Measurements from ENCODE around the gene BTBD9.
"Not testable (repeated sequence)": the region's sequence is repeated elsewhere in the genome, so short reads cannot be mapped to it uniquely, and the experiment has no call there.

BTBD9 gene

DNA sequence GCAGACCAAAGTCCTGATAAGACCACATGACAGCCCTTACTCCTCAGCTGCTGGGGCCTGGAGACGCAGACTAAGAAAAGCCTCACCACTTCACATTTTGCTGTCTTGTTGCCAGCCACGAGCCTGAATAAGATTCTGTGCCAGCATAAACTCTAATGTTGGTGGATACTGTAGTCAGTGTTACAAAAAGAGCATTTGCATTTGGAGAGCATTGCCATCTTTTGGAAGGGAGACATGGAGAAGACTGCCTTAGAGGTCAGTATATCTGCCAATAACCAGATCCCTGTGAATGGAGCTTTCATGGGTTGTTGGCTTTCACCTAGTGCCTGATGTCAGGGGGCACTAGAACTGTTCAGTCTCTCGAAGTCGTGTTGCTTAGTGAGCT lies 505.0 kb downstream of the BTBD9 start:
- DNase-seq = no peak

DNA sequence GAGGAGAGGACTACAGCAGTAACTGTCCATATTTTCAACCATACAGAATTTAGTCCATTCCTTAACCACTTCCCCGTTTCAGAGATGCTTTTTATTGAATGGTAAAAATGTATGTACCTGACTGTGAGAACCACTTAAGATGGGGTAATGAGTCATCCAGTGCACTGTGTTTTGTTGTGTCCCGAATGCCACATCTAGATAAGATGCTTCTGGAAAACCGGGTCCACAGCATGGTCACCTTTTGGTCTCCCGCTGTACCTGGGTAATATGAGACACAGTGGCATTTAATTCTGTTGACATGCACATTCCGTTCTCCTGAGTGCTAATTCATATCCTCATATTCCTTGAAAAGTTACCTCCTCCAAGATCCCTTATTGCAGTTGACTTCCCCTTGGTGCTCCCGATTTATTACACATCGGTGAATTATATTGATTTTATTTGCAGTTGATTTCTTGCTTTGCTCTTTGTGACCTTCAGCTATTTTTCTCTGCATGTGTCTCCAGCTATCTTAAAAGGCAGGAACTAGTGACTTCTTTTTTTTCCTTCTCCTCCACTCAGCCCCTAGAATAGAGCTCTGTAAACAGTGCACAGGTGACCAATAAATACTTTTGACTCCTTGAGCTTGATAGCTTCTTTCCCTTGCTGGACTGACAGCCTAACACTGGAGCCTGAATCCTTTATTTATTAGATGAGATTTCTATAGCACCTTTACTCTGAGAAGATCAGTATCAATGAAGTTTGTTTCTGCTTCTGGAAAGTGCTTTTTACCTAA lies 505.6 kb downstream of the BTBD9 start:
- no peak for DNase-seq

DNA sequence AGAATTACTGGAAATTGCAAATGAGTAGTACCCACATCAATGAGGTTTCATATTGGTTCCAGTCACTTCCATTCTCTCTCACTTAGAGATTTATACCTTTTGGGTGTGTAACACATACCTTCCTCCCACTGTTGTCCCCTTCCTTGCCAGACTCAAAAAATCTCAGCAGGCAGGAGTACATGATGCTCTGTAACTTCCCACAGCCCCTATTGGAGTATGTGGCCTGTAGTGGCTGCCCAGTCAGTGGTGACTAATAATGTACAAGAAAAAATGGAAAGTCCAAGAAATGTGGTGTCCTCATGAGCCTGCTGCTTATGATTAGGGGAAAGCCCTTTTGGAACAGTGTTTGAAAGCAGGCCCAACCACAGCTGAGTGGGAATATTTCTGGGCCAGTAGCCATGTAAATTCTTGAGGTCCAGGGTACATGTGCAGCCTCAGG lies 508.2 kb downstream of the BTBD9 start:
- no peak for DNase-seq

DNA sequence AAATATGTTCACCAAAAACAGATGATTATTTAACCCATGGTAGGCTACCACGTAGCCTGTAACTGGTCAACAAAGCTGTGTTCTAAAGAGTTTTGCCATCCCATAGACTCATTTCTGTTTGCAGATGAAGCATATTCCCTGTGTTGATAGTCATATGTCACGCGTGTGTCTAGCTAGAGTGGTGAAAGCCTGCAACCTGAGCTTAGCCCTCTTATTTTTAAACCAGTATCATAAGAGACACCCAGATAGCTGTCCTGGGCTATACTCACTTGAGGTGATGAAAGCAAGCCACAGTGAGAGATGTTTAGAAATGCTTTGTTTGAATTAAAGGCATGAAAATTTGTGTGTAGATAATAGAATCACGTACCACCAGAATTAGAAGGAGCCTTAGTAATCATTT lies 512.4 kb downstream of the BTBD9 start:
- no peak for DNase-seq

DNA sequence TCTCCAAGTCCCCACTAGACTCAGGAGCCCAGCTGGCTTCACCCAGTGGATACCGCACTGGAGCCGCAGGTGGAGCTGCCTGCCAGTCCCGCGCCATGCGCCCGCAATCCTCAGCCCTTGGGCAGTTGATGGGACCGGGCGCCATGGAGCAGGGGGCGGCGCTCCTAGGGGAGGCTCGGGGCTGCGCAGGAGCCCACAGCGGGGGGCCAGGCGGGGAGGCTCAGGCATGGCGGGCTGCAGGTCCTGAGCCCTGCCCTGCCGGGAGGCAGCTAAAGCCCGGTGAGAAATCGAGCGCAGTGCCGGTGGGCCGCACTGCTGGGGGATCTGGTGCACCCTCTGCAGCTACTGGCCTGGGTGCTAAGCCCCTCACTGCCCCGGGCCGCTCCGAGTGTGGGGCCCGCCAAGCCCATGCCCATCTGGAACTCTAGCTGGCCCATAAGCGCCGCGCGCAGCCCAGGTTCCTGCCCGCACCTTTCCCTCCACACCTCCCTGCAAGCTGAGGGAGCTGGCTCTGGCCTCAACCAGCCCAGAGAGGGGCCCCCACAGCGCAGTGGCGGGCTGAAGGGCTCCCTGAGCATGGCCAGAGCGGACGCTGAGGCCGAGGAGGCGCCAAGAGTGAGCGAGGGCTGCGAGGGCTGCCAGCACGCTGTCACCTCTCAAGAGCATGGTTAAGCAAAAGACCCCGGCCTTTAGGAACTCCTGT lies 515.4 kb downstream of the BTBD9 start:
- not testable (repeated sequence) for DNase-seq

DNA sequence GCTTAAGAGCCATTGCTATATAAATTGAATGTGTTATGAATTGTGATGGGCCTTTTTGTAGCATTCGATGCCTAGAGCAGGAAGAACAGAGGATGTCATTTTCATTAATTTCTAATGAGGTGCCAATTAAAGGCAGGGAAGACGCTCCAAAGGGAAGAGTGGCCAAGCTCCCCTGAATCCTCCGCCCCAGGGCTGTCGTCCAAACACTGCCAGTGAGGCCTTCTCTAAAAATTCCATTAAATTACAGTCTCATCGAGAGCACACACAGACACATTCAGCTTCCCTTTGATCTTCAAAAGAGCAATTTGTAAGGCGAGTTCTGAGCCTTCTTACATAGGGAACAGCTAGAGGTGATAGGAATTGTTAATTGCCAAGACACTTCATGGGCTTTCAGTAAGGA lies 520.2 kb downstream of the BTBD9 start:
- DNase-seq = no peak

DNA sequence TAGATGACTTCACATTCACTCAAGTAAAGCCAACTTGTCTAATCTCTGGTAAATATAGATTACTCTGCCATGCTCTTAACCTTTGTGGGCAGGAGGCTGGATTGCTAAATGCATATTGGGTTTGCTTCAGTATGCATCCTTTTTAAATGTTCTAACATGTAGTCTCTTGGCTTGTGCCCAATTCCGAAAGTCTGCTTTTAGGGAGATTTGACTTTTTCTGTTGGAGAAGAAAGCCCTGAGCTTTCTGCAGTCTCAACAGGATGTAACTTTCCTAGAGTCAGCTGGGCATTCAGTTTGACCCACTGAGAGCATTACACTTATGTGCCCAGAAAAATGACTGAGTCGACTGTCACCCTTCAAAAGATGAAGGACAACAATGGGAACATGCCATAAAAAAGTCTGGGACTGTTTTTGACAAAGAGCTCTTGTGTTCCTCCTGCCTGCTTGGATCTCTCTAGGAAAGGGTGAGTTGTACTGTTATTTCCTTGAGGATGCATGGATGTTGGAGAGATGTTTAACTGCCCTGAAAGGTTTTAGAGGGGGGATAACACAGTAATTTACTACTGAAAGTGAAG lies 520.9 kb downstream of the BTBD9 start:
- DNase-seq = no peak

All from NCI-H774 (cell line).